HFFc6 (cell line): ENCODE data around the gene ZNF577. TPM values are rescaled to one million over a fixed set of nuclear protein-coding genes. Genes with fewer than 3 reads are reported as not detected.

ENCODE experiments used
- DNase-seq: peaks from one replicate; pipeline ENCODE4 v3.0.0-alpha.2; 2018
- H3K27ac Mint-ChIP-seq: 2 replicates; pipeline ENCODE4 v1.8.0; 2020; ENCODE audit warnings: mild to moderate bottlenecking, mixed read lengths
- H3K27me3 Mint-ChIP-seq: 2 replicates; pipeline ENCODE4 v1.8.0; 2021; ENCODE audit warnings: mild to moderate bottlenecking, moderate library complexity, mixed read lengths; ENCODE audit not compliant: insufficient read depth
- H3K36me3 Mint-ChIP-seq: 2 replicates; pipeline ENCODE4 v1.8.0; 2021; ENCODE audit warnings: low read depth, mixed read lengths
- H3K4me1 Mint-ChIP-seq: 2 replicates; pipeline ENCODE4 v1.8.0; 2020; ENCODE audit warnings: low read depth, mixed read lengths
- H3K4me3 Mint-ChIP-seq: 2 replicates; pipeline ENCODE4 v1.8.0; 2020; ENCODE audit warnings: mild to moderate bottlenecking, moderate library complexity, mixed read lengths
- H3K9me3 Mint-ChIP-seq: 2 replicates; pipeline ENCODE4 v1.8.0; 2020; ENCODE audit warnings: mild to moderate bottlenecking, mixed read lengths
- total RNA-seq, 6 experiments: library from RNA; stranded (reverse); fragmentation: NEBNext Ultra II Directional; extraction: Animal tissue kit (Norgen Biotek cat#: 25700); gene quantifications; 2 replicates in 1 of 6; 3 replicates in 5 of 6; pipeline ENCODE4 v1.2.3, GENCODE V29; 2021
- TF ChIP-seq, protein P1 (sequence below): fragments of 200-600 bp; sonication (generic); IDR thresholded peaks from 2 replicates; pipeline ENCODE4 v1.5.0; 2021; ENCODE audit warnings: antibody characterized with exemption, mild to moderate bottlenecking

ZNF577 gene
- total RNA-seq, 6 experiments from 2014 or later, result 1.7 to 2.0 (median 1.8) TPM

DNA sequence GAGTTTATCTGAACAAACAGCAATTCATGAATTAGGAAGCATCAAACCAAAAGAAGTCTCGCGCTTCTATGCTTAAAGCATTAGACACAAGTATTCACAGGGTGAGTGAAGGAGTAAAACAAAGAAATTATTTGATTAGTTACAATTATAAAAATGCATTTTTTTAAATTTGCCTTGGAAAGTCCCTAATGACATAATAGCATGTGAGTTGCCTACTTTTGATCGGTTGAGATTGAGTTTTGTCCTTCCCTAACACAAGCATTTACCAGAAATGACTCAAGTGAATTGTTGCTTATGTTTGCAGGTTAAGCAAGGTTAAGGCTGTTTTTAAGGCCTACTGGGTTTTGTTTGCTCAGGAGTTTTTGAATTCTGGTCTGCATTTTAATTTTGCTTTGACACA is 17.5 kb upstream of the ZNF577 start:
- Mint-ChIP-seq H3K9me3 (peaks cover 77% of the 10 kb centered on the region), H3K27me3 (peaks cover 5% of the 10 kb centered on the region), H3K4me3 (peak overlapping the region; percentile 92), H3K27ac (no peak overlapping the region), H3K4me1 (peaks cover 19% of the 10 kb centered on the region), H3K36me3 (peaks cover 58% of the 10 kb centered on the region)
- no peak for DNase-seq
- TF ChIP-seq, protein P1, sequence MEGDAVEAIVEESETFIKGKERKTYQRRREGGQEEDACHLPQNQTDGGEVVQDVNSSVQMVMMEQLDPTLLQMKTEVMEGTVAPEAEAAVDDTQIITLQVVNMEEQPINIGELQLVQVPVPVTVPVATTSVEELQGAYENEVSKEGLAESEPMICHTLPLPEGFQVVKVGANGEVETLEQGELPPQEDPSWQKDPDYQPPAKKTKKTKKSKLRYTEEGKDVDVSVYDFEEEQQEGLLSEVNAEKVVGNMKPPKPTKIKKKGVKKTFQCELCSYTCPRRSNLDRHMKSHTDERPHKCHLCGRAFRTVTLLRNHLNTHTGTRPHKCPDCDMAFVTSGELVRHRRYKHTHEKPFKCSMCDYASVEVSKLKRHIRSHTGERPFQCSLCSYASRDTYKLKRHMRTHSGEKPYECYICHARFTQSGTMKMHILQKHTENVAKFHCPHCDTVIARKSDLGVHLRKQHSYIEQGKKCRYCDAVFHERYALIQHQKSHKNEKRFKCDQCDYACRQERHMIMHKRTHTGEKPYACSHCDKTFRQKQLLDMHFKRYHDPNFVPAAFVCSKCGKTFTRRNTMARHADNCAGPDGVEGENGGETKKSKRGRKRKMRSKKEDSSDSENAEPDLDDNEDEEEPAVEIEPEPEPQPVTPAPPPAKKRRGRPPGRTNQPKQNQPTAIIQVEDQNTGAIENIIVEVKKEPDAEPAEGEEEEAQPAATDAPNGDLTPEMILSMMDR, result no peak

DNA sequence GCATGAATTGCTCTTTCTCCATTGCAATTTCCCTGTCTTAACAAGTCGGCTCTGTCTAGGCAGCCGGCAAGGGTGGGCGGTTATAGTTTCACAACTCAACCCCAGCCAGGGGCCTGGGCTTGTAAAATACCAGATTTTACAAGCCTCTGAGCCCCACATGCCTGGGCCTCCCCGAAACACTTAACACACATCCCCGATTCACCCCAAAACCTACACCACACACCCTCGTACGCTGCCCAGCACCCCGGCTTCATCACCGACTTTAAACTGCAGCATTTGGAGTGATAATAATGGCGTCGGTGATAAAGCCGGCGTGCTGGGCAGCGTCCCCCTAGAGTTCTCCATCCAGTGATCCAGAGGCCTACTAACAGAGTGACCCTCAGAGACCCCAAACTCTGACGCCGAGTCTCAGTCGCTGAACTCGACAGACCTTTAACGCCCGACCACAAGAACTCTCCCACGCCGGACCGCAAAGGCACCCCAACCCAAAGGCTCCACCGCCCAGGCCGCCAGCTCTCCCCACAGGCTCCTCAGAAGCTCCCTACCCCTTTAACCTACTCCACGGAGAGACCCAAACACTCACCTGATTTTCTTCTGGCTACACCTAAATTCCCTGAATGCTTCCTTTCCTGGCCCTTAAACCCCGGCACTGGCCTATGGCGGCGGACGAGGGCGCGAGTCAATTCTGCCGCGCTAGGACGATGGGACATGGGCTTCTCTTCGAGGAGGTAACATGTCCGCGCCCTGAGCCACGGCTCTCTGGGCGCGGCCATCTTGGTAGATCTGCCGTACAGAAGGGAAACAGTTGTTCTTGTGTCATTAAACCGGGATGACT is 16.8 kb upstream of the ZNF577 start, which contains the start of gene ZNF649:
Gene ZNF649, minus strand, starts transcription at position 687 of the 835 bp plus-strand sequence. CDS start 4,910 bp downstream, outside the sequence.
- Mint-ChIP-seq H3K4me1 (peaks cover 19% of the 10 kb centered on the region), H3K27ac (peak within 1 kb of the TSS; percentile 90), H3K4me3 (peak within 1 kb of the TSS; percentile 92), H3K27me3 (peaks cover 3% of the 10 kb centered on the region; the same call in 1 of the 2 replicates), H3K36me3 (peaks cover 60% of the 10 kb centered on the region), H3K9me3 (peaks cover 75% of the 10 kb centered on the region)
- peak; percentile 77 for DNase-seq
- TF ChIP-seq, protein P1, result no peak

DNA sequence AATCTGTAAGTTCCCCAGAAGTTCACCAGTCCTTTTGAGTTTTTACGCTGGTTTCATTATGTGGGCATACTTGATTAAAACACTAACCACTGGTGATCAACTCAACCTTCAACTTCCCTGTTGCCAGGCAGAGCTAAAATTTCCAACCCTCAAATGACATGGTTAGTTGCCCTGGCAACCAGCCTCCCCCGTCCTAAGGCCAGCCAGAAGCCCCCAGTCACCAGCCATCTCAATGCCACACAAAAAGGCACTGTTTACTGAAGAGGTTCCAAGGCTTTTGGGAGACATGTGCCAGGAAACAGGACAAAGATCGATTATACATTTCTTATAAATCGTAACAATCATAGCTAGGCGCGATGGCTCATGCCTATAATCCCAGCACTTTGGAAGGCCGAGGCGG is 15.4 kb upstream of the ZNF577 start:
- Mint-ChIP-seq H3K36me3 (peaks cover 68% of the 10 kb centered on the region), H3K9me3 (peaks cover 69% of the 10 kb centered on the region), H3K27ac (no peak overlapping the region)

GRCh38 chr19:51901860-51902259 is 14.1 kb upstream of the ZNF577 start:
- TF ChIP-seq, protein P1, result 0 out of 2 replicates have a peak, but pooled peaks have one; percentile 8
- no peak for DNase-seq
- Mint-ChIP-seq H3K9me3 (peaks cover 68% of the 10 kb centered on the region), H3K4me1 (peaks cover 19% of the 10 kb centered on the region), H3K27me3 (no peaks in the 10 kb centered on the region), H3K4me3 (no peak overlapping the region), H3K36me3 (peaks cover 74% of the 10 kb centered on the region), H3K27ac (no peak overlapping the region)

More for the DNA sequence above, 15.4 kb upstream of the ZNF577 start:
- Mint-ChIP-seq H3K27me3 (peaks cover 3% of the 10 kb centered on the region; the same call in 1 of the 2 replicates), H3K4me1 (peaks cover 19% of the 10 kb centered on the region), H3K4me3 (peak overlapping the region; percentile 29; the same call in 1 of the 2 replicates)
- TF ChIP-seq, protein P1, result no peak
- DNase-seq, result no peak

- no peaks in the 10 kb centered on the region; the same call in 1 of the 2 replicates for H3K27me3 Mint-ChIP-seq
- H3K9me3 Mint-ChIP-seq, result peaks cover 98% of the 10 kb centered on the region
- no peaks in the 10 kb centered on the region for H3K4me1 Mint-ChIP-seq
- no peak overlapping the region for H3K4me3 Mint-ChIP-seq
- peaks cover 98% of the 10 kb centered on the region for H3K36me3 Mint-ChIP-seq
- DNase-seq, result no peak
- TF ChIP-seq, protein P1, result no peak
- no peak overlapping the region for H3K27ac Mint-ChIP-seq
Observed at GRCh38 chr19:51891193-51891747, 3.5 kb upstream of the ZNF577 start.
